SKM-1 (cell line): Measurements from ENCODE around the gene SPTBN1.
"Not testable (repeated sequence)": the region's sequence is repeated elsewhere in the genome, so short reads cannot be mapped to it uniquely, and the experiment has no call there.

ENCODE experiments used
- DNase-seq: peaks from one replicate; lab custom pipeline; 2025; ENCODE audit not compliant: unreplicated experiment; lab: John Stamatoyannopoulos, UW

SPTBN1 gene

DNA sequence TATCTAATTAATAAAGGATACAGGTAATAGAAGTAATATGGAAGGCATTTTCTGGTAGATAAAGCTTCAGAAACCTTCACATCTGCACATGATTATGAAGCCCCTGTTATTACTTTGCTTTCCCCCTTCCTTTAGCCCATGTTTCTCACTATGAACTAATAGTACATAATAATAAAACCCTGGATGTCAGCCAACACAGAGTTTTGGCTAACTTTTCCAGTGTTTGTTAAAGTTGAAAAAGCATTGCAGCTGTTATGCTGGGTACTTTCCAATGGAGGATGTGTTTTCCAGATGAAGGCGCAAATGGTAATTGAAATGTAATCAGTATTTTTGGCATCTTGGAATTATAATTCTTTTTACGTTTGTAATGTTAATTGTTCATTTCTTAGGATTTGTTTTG lies 43.5 kb downstream of the SPTBN1 start:
- no peak for DNase-seq

DNA sequence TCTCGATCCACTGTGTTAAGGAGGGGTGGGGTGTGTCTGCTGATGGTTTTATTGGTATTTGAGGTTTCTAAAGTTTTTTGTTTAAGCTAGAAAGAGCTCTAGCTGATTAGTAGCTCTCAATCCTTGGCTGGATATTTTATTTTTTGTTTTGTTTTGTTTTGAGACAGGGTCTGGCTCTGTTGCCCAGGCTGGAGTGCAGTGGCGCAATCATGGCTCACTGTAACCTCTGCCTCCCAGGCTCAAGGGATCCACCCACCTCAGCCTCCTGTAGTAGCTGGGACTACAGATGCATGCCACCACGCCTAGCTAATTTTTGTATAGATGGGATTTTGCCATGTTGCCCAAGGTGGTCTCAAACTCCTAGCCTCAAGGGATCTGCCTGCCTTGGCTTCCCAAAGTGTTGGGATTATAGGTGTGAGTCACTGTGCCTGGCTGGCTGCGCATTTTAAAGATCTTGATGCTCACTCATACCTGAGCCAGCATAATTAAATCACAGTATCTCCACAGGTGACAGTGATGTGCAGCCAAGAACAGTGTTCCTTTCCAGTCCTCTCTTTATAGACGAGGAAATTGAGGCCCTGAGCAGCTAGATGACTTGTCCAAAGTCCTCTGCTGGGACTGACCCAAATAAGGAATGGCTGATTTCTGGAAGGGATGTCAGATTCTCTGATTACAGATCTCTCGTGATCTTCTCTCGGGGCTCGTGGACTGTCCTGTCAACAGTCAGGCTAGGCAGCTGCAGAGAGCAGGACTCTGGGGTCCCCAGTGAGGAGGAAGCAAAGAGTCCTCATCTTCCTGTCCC lies 44.5 kb downstream of the SPTBN1 start:
- no peak for DNase-seq

DNA sequence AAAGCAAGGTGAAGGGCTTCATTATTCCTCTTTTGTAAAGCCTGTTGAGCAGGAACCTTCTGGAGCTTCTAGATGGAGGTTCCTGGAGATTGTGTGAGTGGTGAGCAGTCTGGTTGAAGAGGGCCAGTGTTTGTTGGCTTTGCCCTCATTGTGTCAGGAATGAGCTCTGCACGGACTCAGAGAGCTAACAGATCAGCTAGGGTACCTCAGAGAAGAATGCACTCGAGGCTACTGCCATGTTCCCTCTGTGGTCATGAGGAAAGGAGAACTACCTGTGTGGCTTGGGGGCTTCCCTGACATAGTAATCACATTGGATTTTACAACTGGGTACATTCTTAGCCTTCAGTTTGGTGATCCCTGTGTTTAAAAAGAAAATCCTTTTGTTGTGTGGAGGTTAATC lies 46.6 kb downstream of the SPTBN1 start:
- DNase-seq: no peak

DNA sequence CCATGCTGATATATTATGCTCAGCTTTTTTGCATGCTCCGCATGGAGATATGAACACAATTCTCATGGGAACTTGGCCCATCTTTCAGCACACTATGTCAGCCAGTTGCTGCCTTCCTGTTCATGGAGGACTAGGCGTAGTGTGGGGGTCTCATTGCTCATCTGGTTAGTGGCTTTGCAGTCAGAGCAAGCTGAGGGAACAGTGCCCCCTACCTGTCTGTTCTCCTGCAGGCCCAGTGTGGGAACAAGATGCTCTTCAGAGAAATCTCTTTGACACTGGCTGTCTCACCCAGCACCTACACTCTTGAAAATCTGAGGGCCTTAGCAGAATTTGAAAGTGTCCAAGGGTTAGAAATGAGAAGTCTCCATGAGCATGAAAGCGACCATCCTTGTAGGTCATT lies 47.1 kb downstream of the SPTBN1 start:
- no peak for DNase-seq

DNA sequence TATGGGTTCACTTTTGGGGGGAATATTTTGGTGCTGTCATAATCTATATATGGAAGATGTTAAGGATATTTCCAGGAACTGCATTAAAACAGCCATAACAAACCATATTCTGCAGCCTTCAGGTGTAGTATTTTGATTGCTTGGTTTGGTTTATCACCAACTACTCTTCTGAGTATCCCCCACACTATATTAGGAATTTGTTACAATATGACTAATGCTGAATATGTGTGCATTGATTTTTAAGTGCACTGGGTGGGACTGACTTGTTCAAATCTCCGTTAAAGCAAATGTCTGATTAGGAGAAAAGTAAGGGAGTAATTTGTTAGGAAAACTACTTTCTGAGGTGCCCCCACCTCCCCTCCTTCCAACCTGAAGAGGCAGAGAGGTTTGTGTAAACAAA lies 47.7 kb downstream of the SPTBN1 start:
- DNase-seq: no peak

DNA sequence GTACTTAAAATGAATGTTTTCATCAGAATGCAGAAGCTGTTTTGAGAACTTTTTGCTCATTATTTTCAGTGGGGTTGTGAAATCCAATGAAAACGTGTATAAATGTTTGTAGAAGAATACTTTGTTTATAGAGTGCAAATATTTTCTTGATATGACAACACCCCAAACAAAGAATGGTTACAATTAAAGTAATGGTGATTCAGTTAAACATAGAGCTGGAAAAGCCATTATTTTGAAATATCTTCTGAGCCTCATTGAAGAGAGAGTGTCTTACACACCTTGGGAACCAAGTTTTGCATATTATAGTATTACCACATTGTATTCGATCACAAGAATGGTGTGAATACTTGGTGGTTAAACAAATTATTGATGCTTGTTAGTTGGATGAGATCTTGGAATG lies 48.7 kb downstream of the SPTBN1 start:
- DNase-seq: no peak

DNA sequence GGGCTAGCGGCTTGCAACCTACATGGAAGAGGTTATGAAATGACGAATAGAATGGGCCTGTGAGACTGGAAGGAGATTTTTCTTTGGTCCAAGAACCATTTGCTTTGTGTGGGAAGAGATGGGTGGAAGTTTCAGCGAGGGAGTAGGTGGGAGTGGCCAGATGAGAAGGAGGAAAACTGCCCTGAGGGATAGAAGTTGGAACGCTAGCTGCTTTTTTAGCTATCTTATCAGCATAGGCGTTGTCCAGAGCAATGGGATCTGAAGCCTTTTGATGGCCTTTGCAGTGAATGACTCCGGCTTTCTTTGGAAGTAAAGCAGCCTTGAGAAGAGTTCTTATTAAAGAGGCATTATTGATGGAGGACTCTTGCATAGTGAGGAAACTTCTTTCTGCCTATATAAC lies 52.4 kb downstream of the SPTBN1 start:
- DNase-seq: no peak

DNA sequence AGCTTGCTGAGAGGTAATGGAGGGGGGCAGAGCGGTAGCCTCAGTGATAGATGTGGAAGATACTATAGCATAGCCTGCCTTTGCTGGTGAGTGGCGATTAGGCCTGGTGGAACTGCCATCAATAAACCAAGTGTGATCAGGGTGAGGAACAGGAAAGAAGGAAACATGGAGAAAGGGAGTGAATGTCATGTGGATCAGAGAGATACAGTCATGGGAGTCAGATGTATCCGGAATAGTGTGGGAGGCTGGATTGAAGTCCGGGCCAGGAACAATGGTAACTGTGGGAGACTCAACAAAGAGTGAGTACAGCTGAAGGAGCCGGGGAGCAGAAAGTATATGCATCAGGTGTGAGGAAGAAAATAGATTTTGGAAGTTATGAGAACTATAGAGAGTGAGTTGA lies 52.9 kb downstream of the SPTBN1 start:
- DNase-seq: not testable (repeated sequence)

DNA sequence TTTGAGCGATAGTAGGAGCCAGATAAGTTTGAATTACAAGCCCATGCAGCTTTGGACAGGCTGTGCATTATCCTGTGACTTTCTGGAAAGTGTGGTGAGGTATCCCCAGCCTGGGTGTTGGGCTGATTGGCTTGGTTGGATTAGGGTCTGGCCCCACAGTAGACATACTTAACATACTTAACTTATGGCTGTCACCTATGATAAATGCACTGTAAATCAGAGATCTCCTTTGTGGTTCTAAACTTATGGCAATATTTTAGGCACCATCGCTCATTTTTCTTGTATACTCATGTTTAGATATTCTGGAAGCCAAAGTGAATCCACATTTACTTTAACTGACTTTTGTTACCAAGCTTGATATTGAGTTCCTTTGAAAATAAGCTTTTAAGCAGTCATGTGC lies 54.8 kb downstream of the SPTBN1 start:
- DNase-seq: no peak

DNA sequence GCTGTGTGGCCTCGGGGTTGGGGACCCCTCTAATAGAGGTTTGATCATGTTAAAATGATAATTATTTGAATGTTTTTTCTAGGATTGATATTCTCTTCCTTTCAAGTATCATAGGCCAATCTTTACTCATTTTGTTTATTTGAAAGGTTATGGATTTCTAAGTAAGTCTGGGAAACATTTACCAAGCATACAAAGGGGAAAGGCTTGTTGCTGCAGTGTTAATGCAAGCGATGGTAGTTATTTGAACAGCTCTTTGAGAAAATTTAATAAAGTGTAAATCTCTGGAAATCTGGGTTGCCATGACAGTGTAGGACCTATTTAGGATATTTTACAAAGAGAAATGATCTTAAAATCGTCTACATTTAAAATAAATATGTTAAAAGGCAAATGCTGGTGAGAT lies 56.1 kb downstream of the SPTBN1 start:
- no peak for DNase-seq

DNA sequence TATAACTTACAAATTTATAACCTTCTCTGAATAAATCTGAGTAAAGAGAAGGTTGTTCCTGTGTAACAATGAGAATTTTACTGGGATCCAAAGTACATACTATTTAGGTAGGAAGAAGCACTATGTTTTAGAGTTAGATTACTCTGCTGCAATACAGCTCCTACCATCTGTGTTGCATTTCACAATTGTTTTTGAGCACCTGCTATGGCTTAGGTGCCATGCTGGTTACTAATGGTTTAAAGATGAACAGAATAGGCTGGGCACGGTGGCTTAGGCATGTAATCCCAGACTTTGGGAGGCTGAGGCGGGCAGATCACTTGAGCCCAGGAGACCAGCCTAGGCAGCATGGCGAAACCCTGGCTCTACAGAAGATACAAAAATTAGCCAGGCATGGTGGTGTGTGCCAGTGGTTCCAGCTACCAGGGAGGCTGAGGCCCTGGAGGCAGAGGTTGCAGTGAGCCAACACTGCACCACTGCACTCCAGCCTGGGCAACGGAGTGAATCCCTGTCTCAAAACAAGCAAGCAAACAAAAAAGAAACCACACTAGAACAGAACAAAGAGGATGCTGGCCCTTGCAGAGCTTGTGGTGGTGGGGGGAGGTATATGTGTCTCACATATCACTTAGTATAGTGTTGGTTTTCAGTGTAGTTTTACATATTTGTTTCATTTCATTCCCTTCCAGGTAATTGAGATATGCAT lies 56.7 kb downstream of the SPTBN1 start:
- DNase-seq: no peak

DNA sequence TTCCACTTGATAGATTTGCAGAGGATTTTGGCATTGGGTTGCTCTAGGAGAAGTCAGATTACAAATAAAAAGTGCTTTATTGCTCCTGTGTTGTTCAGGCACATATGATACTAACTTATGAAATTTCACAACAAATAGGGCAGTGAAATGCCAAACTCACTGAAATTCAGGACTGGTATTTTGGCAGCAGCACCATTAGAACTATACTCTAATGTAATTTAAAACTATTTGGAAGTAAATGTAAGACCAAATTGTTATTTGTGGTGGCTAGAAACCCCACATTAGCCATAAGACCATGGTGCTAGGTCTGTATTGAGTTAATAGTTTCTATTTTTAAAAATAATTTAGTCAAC lies 57.2 kb downstream of the SPTBN1 start:
- DNase-seq: no peak

DNA sequence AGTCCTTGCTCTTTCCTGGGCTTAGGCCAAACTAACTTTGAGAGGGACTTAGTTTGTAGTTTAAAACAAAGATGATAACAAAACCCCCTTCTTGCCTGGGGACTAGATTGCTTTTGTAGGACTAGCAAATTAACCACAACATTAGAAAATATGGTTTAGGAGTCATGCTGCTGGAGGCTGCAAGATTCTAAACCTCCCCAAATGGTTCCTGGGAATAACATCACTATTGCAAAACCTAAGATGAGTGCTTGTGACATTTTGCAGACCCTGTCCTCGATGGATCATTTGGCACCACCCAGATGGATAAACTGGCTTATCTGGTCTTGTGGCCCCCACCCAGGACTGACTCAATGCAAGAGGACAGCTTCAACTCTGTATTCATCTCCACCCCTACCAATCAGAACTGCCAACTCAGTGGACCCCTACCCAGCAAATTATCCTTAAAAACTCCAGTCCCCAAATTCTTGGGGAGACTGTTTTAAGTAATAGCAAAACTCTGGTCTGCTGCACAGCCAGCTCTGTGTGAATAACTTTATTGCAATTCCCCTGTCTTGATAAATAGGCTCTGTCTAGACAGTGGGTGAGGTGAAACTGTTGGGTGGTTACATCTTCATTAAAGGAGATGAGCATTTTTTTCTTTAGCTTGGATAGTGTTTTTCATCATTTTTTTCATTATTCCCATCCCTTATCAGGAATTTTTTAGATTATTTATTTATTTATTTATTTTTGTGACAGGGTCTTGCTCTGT lies 58.9 kb downstream of the SPTBN1 start:
- DNase-seq: no peak

DNA sequence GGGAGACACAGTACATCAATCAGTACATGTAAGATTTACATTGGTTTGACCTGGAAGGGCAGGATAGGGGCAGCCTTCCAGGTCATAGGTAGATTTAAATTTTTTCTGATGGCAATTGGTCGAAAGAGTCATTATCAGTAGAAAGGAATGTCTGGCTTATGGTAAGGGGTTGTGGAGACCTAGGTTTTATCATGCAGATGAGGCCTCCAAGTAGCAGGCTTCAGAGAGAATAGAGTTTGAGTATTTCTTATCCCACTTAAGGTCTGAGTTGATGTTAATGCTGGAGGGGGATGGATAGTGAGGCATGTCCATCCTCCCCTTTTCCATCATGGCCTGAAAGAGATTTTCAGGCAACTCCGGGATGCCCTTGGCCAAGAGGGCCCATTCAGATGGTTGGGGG lies 60.7 kb downstream of the SPTBN1 start:
- no peak for DNase-seq

DNA sequence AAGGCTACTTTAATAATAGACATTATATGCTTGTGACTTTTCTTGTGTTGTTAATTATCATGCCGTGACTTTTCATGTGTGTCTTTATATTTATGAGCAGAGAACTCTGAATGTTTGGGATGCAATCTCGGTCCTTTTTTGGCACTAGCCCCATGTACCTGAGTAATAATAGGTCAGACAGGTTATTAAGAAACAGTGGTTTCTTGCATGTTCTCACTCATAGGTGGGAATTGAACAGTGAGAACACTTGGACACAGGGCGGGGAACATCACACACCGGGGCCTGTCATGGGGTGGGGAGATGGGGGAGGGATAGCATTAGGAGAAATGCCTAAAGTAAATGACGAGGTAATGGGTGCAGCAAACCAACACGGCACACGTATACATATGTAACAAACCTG lies 61.9 kb downstream of the SPTBN1 start:
- DNase-seq: not testable (repeated sequence)

DNA sequence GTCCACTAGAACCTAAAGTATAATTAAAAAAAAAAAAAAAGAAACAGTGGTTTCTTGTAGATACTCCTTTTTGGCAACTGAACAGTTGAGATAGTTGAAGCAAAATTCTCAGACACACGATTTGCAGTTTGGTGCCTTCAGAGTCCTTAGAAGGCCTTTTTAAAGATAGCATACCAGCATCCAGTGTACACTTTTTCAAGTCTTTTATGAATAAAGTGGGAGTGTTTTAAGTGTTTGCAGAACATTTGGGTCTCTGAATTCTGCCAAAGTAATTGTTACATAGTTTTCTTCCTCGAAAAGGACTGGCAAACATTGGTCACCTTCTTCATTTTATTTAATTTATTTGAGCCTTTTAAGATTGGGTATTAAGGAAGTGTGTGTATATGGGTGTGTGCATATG lies 62.3 kb downstream of the SPTBN1 start:
- no peak for DNase-seq

DNA sequence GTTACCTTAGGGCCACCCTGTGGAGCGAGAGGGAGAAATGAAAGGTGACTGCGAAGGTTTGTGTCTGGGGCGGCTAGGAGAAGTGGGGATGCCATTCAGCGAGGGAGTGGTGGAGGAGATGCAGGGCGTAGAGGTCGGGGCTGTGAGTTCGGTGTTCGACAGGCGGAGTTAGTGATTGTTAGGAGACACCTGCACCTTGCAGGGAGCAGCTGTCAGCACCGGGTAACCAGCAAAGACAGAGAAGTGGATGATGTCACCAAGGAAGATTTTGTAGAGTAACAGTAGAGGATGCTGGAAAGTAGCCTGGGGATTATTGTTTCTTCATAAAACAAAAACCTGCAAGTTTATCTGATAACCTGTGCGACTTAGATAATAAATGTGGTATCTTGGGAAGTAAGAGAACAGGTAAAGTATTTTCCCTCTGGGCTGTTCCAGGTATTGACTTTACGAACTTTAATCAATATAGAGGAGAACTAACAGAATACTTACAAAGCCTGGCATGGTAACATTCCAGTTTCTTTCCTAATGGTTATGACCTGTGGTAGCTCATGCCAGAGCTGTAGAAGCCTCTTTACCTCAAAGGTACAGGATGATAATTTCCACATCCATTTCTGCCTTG lies 63.8 kb downstream of the SPTBN1 start:
- no peak for DNase-seq

DNA sequence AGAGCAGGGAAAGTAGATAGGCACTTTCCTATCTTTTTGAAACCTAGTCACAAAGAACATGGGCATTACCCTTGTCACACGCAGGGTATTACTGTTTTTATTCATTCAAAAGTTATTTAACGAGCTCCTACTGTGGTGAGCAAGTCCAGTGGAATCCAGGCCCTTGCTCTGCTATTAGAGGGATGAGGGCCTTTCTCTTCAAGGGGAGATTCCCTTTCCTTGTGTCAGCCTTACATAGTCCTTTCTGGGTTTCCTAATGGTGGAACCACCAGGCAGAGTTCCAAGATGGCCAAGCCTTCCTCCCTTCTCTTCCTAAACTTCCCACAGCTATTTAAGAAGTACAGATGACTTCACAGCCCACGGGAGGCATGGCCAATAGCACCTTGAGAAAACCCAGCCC lies 64.6 kb downstream of the SPTBN1 start:
- DNase-seq: no peak

DNA sequence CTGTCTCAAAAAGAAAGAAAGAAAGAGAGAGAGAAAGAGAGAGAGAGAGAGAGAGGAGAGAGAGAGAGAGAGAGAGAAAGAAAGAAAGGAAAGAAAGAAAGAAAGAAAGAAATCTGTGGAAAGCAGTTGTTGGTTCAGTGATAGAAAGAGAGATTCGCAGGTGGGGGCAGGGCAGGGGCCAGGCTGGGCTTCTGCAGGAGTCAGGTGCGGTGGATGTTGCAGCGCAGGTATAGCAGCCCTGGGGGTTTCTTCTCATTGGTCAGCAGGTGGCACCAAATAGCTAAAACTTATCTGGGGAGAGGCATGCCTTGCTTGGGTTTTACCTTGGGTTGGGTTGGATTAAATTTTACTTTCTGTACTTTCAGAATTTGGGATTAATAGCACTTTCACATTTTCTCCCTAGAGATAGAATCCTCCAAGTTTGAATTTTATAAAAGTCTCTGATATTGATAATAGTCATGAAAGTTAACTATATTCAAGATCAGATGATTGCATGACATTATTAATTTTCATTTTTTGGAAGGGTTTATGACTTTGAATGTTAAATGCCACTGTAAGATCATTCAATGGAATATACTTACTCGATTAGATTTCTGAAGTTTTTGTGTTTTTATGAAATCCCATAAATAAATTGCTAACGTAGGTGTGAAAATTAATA lies 66.6 kb downstream of the SPTBN1 start:
- DNase-seq: no peak

DNA sequence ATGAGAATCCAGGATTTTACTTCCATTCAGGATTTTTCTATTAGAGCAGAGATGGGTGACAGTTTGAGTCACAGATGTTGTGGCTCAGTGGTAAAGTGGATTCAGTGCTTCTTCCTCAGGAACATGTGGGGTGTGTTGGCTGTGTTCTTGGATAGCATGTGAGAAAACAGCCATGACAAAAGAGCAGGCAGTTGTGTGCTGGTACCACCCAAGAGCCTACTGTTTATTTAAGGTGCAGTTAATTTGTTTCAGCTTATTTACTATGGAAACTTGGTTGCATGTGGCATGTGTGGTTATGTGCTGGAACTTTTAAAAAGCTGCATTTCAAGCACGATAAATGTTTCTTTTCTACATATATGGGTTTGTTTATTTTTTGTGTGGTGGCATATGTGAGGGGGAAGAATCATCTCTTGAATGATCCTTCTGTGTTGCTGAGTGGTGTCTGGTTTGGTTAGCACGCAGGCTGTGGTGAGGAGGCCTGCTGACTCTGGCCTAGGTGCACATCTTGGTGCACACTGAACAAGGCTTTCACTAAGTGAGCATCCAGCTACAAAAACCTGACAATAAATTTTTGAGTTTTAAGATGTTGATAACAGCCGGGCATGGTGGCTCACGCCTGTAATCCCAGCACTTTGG lies 67.3 kb downstream of the SPTBN1 start:
- no peak for DNase-seq
